Uterus (tissue), 4 donors: ENCODE results near the gene RIMS1. TPM values are rescaled to one million over a fixed set of nuclear protein-coding genes. Genes with fewer than 3 reads are reported as not detected.

Source experiments
- DNase-seq, 2 donors: peaks; one replicate each; pipeline ENCODE4 v3.0.0-alpha.2; 2019 to 2020
- H3K27ac ChIP-seq, 2 donors: fragments of 200-600 bp; sonication (generic); 1 replicate in 1 of 2; 2 replicates in 1 of 2; pipeline ENCODE4 v1.5.1; 2016 to 2018
- H3K27me3 ChIP-seq, 2 donors: fragments of 200-600 bp; sonication (generic); one replicate each; pipeline ENCODE4 v1.5.1; 2018 to 2019; ENCODE audit warnings: control low read depth in 1 of 2
- H3K36me3 ChIP-seq, 2 donors: fragments of 200-600 bp; sonication (generic); one replicate each; pipeline ENCODE4 v1.5.1; 2019; ENCODE audit warnings: control low read depth in 1 of 2
- H3K4me1 ChIP-seq, 2 donors: fragments of 200-600 bp; sonication (generic); one replicate each; pipeline ENCODE4 v1.5.1; 2018 to 2019; ENCODE audit warnings: control low read depth in 1 of 2
- H3K4me3 ChIP-seq, 2 donors: fragments of 200-600 bp; sonication (generic); 1 replicate in 1 of 2; 2 replicates in 1 of 2; pipeline ENCODE4 v1.5.1; 2018 to 2019; ENCODE audit warnings: mild to moderate bottlenecking in 1 of 2
- H3K9me3 ChIP-seq, 2 donors: fragments of 200-600 bp; sonication (generic); one replicate each; pipeline ENCODE4 v1.5.1; 2019; ENCODE audit warnings: control low read depth in 1 of 2
- CTCF ChIP-seq, 4 experiments: fragments of 200-600 bp in 2 of 4; fragments of 450-650 bp in 2 of 4; sonication (generic) in 2 of 4; IDR thresholded peaks; one replicate each; pipeline ENCODE4 v1.5.1; 2016 to 2019; ENCODE audit warnings: antibody characterized with exemption in 4 of 4, mild to moderate bottlenecking in 2 of 4, moderate library complexity in 1 of 4
- POLR2A ChIP-seq, 2 donors: fragments of 450-650 bp; IDR thresholded peaks; one replicate each; pipeline ENCODE4 v1.6.1; 2016; ENCODE audit warnings: antibody characterized with exemption in 2 of 2, mild to moderate bottlenecking in 1 of 2, moderate library complexity in 1 of 2
- intact Hi-C: fragments of 100-400 bp; cut with DNase I; formaldehyde crosslinking; loops from one replicate; pipeline ENCODE4 v1.15.1; 2023; ENCODE audit warnings: low total_unique reads
- total RNA-seq, 4 donors: library from RNA; depleted of rRNA in 3 of 4; stranded (reverse); fragments of >200 nt in 3 of 4; gene quantifications; one replicate each; pipeline versions ENCODE4 v1.1.0 to v1.2.4, GENCODE V29; 2014 to 2023
- donor health status: DM: yes; HTN: yes; CAD: no.

RIMS1 gene
- total RNA-seq, 4 donors from 2014 or later = 0.88 to 24.9 TPM; not detected in 2

- Histone ChIP-seq H3K9me3 (no peaks in the 10 kb centered on the region), H3K27me3 (peaks cover 0 to 3% of the 10 kb centered on the region in 2 donors), H3K27ac (no peak overlapping the region), H3K4me1 (no peaks in the 10 kb centered on the region), H3K36me3 (no peaks in the 10 kb centered on the region), H3K4me3 (no peak overlapping the region)
- intact Hi-C loops = no loop called here
- DNase-seq = no peak
- TF ChIP-seq POLR2A (IDR thresholded peaks at IDR 0.05) = no peak
- no peak for TF ChIP-seq CTCF (IDR thresholded peaks at IDR 0.05)
Observed at GRCh38 chr6:72286911-72287311, 400.6 kb downstream of the RIMS1 start.

GRCh38 chr6:72287801-72288200 is 401.5 kb downstream of the RIMS1 start:
- no peaks in the 10 kb centered on the region for H3K36me3 ChIP-seq
- H3K9me3 ChIP-seq = no peaks in the 10 kb centered on the region
- TF ChIP-seq POLR2A (IDR thresholded peaks at IDR 0.05) = no peak
- no peak for TF ChIP-seq CTCF (IDR thresholded peaks at IDR 0.05)

GRCh38 chr6:72288592-72288991 is 402.2 kb downstream of the RIMS1 start:
- no peak for TF ChIP-seq CTCF (IDR thresholded peaks at IDR 0.05)
- TF ChIP-seq POLR2A (IDR thresholded peaks at IDR 0.05) = no peak
- no peaks in the 10 kb centered on the region for H3K9me3 ChIP-seq
- H3K4me1 ChIP-seq = no peaks in the 10 kb centered on the region
- no peak for DNase-seq
- H3K27me3 ChIP-seq = no peaks in the 10 kb centered on the region
- H3K36me3 ChIP-seq = no peaks in the 10 kb centered on the region
- intact Hi-C loops = no loop called here
- no peak overlapping the region for H3K4me3 ChIP-seq
- H3K27ac ChIP-seq = no peak overlapping the region

More at GRCh38 chr6:72287801-72288200, 401.5 kb downstream of the RIMS1 start:
- intact Hi-C loops = no loop called here
- no peaks in the 10 kb centered on the region for H3K4me1 ChIP-seq
- no peak overlapping the region for H3K27ac ChIP-seq
- peaks cover 0 to 3% of the 10 kb centered on the region in 2 donors for H3K27me3 ChIP-seq
- no peak for DNase-seq
- no peak overlapping the region for H3K4me3 ChIP-seq

GRCh38 chr6:72290620-72291019 is 404.3 kb downstream of the RIMS1 start:
- Histone ChIP-seq H3K9me3 (no peaks in the 10 kb centered on the region), H3K27me3 (no peaks in the 10 kb centered on the region), H3K4me3 (no peak overlapping the region), H3K4me1 (no peaks in the 10 kb centered on the region), H3K36me3 (no peaks in the 10 kb centered on the region), H3K27ac (no peak overlapping the region)
- DNase-seq = no peak
- intact Hi-C loops = no loop called here
- TF ChIP-seq POLR2A (IDR thresholded peaks at IDR 0.05) (no peak), CTCF (IDR thresholded peaks at IDR 0.05) (no peak)

- no peaks in the 10 kb centered on the region for H3K9me3 ChIP-seq
- H3K36me3 ChIP-seq = no peaks in the 10 kb centered on the region
- H3K27me3 ChIP-seq = no peaks in the 10 kb centered on the region
- no peak overlapping the region for H3K4me3 ChIP-seq
- DNase-seq = no peak
- no peak overlapping the region for H3K27ac ChIP-seq
- H3K4me1 ChIP-seq = no peaks in the 10 kb centered on the region
- intact Hi-C loops = no loop called here
- TF ChIP-seq CTCF (IDR thresholded peaks at IDR 0.05) (no peak), POLR2A (IDR thresholded peaks at IDR 0.05) (no peak)
Observed at GRCh38 chr6:72296375-72296774, 410.0 kb downstream of the RIMS1 start.
